Suppressor macrophage treated with lipopolysaccharide for 4 hours (primary cell): ENCODE results near the gene PPP4R4.
"Not testable (repeated sequence)": the region's sequence is repeated elsewhere in the genome, so short reads cannot be mapped to it uniquely, and the experiment has no call there.

ENCODE experiments used
- DNase-seq: peaks from one replicate; pipeline ENCODE4 v3.0.0-alpha.2; 2020

PPP4R4 gene

DNA sequence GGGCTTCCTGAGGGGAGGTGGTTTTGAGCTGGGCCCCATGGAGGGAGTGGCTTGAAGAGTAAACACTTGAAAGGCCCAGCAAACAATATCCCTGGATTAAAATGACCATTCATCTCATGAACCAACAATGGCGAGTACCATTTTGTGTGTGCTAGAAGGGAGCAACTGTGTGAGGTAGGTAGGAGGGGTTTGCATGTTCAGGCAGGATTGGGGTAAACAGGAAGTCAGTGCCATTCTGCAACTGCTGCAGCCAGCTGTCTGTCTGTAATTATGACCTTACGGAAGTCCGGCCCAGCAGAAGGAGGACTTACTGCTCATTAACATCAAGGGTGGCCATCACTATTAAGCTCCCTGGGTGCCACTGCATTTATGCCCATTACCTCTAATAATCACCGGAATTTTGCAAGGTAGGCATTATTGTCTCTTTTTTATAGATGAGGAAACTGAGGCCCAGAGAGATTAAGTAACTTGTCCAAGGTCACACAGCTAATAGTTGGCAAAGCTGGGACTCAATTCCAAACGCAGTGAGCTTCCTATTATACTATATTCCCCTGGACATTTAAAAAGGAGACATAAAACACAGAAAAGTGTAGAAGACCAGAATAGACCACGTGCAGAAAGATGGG, 28.1 kb upstream of the PPP4R4 start:
- DNase-seq: no peak

- DNase-seq: no peak
Observed at GRCh38 chr14:94152676-94153075, 21.4 kb upstream of the PPP4R4 start.

GRCh38 chr14:94153750-94154342, 20.3 kb upstream of the PPP4R4 start:
- no peak for DNase-seq

GRCh38 chr14:94156143-94156542, 18.0 kb upstream of the PPP4R4 start:
- not testable (repeated sequence) for DNase-seq

GRCh38 chr14:94157197-94157596, 16.9 kb upstream of the PPP4R4 start:
- no peak for DNase-seq

GRCh38 chr14:94158239-94158883, 15.8 kb upstream of the PPP4R4 start:
- DNase-seq: no peak

DNA sequence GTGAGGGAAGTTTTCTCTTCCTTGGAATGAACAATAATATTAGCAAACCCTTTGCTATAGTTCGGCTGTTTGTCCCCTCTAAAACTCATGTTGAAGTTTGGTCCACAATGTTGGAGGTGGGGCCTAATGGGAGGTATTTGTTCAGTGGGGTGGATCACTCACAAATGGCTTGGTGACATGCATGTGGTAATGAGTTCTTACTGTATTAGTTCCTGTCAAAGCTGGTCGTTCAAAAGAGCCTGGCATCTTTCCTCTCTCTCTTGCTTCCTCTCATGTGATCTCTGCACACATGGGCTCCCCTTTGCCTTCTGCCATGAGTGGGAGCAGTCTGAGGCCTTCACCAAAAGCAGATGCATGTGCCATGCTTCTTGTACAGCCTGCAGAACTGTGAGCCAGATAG, 13.1 kb upstream of the PPP4R4 start:
- no peak for DNase-seq

GRCh38 chr14:94161981-94162380, 12.1 kb upstream of the PPP4R4 start:
- DNase-seq: peak; percentile 61

DNA sequence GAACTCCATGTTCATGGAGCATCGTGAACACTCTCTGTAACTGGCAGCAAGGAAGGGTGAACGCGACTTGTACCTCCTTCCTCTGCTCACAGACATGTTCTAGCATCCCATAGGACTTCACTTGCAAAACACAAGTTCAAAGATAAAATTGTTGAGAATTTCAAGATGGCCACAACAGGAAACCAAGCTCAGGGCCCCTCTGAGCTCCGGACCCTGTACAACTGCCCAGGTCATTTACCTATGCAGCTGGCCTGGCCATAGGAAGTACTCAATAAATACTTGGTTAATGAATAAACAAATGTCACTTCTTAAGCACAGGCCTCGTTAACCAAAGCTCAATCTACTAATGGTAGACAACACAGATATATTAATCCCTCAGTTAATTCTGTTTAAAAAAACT, 11.7 kb upstream of the PPP4R4 start:
- DNase-seq: no peak

DNA sequence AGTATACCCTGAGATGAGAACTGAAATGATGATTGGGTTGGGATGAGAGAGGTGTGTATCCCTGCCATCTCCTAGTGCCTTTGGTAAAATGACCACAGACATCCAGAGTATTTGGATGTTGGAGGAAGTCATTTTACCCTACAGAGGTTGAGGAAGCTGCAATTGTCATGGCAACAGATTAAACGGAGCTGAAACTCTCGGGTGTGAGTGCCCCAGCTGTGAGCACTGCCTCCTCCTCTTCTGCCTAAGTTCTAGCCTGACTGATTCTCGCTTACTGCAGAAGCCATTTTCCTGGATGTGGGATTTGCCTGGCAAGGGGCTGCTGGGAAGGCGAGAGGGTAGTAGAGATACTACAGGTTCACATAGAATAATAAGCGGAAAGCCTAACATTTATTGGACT, 10.3 kb upstream of the PPP4R4 start:
- DNase-seq: no peak

- DNase-seq: no peak
Observed at GRCh38 chr14:94164685-94165431, 9.3 kb upstream of the PPP4R4 start.

- no peak for DNase-seq
Observed at GRCh38 chr14:94165744-94166143, 8.4 kb upstream of the PPP4R4 start.

DNA sequence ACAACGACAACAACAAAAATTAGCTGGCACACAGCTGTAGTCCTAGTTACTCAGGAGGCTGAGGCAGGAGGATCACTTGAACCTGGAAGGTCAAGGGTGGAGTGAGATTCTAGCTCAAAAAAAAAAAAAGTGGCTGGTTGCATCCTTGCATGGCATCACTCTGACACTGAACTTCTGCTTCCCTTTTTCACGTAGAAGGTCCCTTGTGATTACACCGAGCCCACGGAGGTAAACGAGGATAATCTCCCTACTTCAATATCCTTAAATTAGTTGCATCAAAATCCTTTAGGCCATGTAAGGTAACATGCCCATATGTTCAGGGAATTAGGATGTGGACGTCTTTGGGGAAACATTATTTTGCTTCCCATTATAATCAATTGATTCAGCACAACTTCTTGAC, 4.0 kb upstream of the PPP4R4 start:
- DNase-seq: no peak

DNA sequence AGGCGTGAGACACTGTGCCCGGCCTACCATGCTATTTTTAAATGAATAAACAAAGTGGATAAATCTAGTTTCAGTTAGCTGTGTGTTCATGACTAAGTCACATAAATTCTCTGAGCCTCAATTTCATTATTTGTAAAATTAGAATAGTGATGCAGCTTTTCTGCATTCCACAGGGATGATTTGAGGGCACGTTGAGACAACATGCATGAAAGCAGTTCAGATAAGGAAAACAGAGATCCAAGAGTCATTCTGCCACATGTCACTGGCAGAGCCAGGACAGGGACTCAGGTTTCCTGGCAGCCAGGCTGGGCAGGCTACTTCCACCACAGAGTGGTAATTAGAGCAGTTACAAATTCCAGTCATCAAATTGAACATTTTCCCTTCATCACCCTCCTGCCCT, 2.9 kb upstream of the PPP4R4 start:
- DNase-seq: no peak

GRCh38 chr14:94172545-94172944, 1.6 kb upstream of the PPP4R4 start:
- no peak for DNase-seq

GRCh38 chr14:94173471-94173884, 644 bp upstream of the PPP4R4 start:
- DNase-seq: no peak

- DNase-seq: no peak
Observed at GRCh38 chr14:94174604-94175010, 485 bp downstream of the PPP4R4 start.

DNA sequence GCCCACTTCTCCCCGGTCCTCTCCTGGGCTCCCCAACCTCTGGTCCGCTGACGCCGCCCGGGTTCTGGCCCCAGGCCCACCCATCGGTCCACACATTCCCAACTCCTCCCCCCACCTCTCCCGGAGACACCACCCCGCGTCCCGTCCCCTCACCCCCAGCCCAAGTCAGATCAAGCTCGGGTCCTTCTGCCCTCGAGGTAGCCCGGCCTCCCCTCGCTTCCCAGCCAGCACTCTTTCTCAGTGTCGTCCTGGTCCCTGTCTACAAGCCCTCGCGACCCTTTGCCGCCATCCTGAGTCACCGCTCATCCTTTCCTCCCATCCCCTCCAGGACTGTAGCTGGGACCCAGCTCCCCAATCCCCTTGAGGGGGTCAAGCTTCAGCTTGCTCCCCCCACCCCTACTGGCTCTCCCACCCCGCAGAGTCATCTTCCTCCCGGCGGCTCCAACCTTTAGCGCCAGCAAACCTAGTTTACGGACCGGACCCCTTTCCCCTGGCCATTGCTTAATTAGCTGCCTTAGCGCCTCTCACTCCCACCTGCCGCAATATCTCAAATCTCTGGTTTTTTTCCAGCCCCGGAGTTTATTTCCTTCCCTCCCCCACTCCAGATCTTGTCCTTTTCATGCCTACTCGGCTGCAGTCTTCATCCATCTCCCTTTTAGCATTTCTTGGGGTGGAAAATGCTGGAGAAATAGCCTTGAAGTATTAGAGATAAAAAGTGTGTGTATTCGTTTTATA, 1.1 kb downstream of the PPP4R4 start:
- DNase-seq: no peak

GRCh38 chr14:94175747-94176146, 1.6 kb downstream of the PPP4R4 start:
- DNase-seq: no peak

- DNase-seq: no peak
Observed at GRCh38 chr14:94176808-94177207, 2.7 kb downstream of the PPP4R4 start.

DNA sequence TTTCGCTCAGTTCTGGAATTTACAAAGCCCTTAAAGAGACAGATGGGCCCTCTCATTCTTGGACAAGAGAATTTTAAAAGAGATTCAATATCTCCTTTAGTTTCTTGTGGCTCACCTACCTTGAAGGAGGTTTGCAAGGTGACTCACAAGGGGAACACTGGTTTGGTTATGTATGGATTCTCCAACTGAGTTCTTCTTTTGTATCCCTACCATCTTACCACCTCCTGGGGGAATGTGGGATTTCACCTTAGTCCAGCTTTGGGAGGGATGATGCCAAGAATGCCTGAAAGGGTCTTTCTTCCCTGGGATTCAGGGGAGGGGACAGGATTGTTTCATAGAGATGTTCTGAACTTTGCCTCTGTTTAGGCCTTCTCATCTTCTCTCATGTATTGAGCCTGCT, 3.7 kb downstream of the PPP4R4 start:
- DNase-seq: no peak

DNA sequence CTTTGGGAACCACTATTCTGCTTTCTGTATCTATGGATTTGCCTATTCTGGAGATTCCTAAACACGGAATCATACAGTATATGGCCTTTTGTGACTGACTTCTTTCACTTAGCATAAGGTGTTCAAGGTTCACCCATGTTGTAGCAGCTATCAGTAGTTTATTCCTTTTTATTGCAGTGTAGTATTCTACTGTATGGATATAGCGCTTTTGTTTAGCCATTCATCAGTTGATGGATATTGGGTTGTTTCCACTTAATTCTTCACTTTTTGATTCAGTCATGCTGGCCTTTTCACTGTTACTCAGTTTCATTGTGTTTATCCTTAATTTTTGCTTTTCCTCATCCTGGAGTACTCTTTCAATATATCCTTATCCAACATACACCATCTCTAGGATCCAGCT, 5.1 kb downstream of the PPP4R4 start:
- DNase-seq: no peak

- peak; percentile 68 for DNase-seq
Observed at GRCh38 chr14:94180655-94181271, 6.6 kb downstream of the PPP4R4 start.
